HG02588 (cell line): ENCODE data around the gene TMEM17.
A peak's percentile ranks its signal among the peaks of the same experiment; 100 is the strongest.
"Not testable (repeated sequence)": the region's sequence is repeated elsewhere in the genome, so short reads cannot be mapped to it uniquely, and the experiment has no call there.

ENCODE experiments used
- ATAC-seq: cut with Tn5 transposase; IDR thresholded peaks from one replicate; pipeline ENCODE4 v1.9.1; 2021; ENCODE audit warnings: mild to moderate bottlenecking, moderate library complexity; ENCODE audit not compliant: unreplicated experiment

Gene TMEM17

GRCh38 chr2:62505750-62506420, at the start of gene TMEM17:
Gene TMEM17, minus strand, starts transcription at chr2:62506195. Its CDS starts 66 bp downstream, at chr2:62506129.
- ATAC-seq = peak; percentile 88

GRCh38 chr2:62554440-62554839, 48.4 kb upstream of the TMEM17 start:
- no peak for ATAC-seq

- no peak for ATAC-seq
Observed at GRCh38 chr2:62550461-62550860, 44.5 kb upstream of the TMEM17 start.

GRCh38 chr2:62547854-62548253, 41.9 kb upstream of the TMEM17 start:
- ATAC-seq = no peak

- ATAC-seq = no peak
Observed at GRCh38 chr2:62545261-62545660, 39.3 kb upstream of the TMEM17 start.

- no peak for ATAC-seq
Observed at GRCh38 chr2:62540408-62541168, 34.6 kb upstream of the TMEM17 start.

GRCh38 chr2:62539606-62540407, 33.8 kb upstream of the TMEM17 start:
- no peak for ATAC-seq

GRCh38 chr2:62538756-62539155, 32.8 kb upstream of the TMEM17 start:
- ATAC-seq = no peak

GRCh38 chr2:62537814-62538213, 31.8 kb upstream of the TMEM17 start:
- ATAC-seq = no peak

GRCh38 chr2:62536873-62537547, 31.0 kb upstream of the TMEM17 start:
- no peak for ATAC-seq

GRCh38 chr2:62535521-62535920, 29.5 kb upstream of the TMEM17 start:
- ATAC-seq = not testable (repeated sequence)

- ATAC-seq = no peak
Observed at GRCh38 chr2:62531594-62531993, 25.6 kb upstream of the TMEM17 start.

GRCh38 chr2:62529758-62530157, 23.8 kb upstream of the TMEM17 start:
- ATAC-seq = no peak

GRCh38 chr2:62527478-62528210, 21.6 kb upstream of the TMEM17 start:
- ATAC-seq = no peak

GRCh38 chr2:62526531-62527381, 20.8 kb upstream of the TMEM17 start:
- no peak for ATAC-seq

GRCh38 chr2:62525549-62526269, 19.7 kb upstream of the TMEM17 start:
- ATAC-seq = no peak

GRCh38 chr2:62524293-62524941, 18.4 kb upstream of the TMEM17 start:
- no peak for ATAC-seq

GRCh38 chr2:62521061-62521460, 15.1 kb upstream of the TMEM17 start:
- ATAC-seq = not testable (repeated sequence)
